IPS-18c (cell line): ENCODE results near the gene TENM4.

Source experiments
- H3K4me3 ChIP-seq: 2 replicates; pipeline ENCODE4 v1.7.0; 2013; ENCODE audit warnings: low read depth, mild to moderate bottlenecking, low read length, moderate library complexity; ENCODE audit not compliant: insufficient read depth
- H3K9me3 ChIP-seq: one replicate; pipeline ENCODE4 v1.6.1; 2013; ENCODE audit warnings: mild to moderate bottlenecking, low read length, moderate library complexity; ENCODE audit not compliant: control insufficient read depth, insufficient read depth

TENM4 gene

GRCh38 chr11:78772186-78772585 is 668.6 kb downstream of the TENM4 start:
- Histone ChIP-seq H3K4me3 (no peak overlapping the region), H3K9me3 (no peaks in the 10 kb centered on the region)

- Histone ChIP-seq H3K9me3 (no peaks in the 10 kb centered on the region), H3K4me3 (no peak overlapping the region)
Measured at GRCh38 chr11:78770931-78771330, 669.9 kb downstream of the TENM4 start.

- H3K9me3 ChIP-seq = no peaks in the 10 kb centered on the region
Measured at GRCh38 chr11:78768971-78769370, 671.9 kb downstream of the TENM4 start.

GRCh38 chr11:78768345-78768744 is 672.5 kb downstream of the TENM4 start:
- Histone ChIP-seq H3K4me3 (no peak overlapping the region), H3K9me3 (no peaks in the 10 kb centered on the region)

More at GRCh38 chr11:78768971-78769370, 671.9 kb downstream of the TENM4 start:
- H3K4me3 ChIP-seq = no peak overlapping the region

GRCh38 chr11:78767027-78767932 is 673.5 kb downstream of the TENM4 start:
- no peak overlapping the region for H3K4me3 ChIP-seq
- H3K9me3 ChIP-seq = no peaks in the 10 kb centered on the region

- Histone ChIP-seq H3K9me3 (no peaks in the 10 kb centered on the region), H3K4me3 (no peak overlapping the region)
Measured at GRCh38 chr11:78764946-78765345, 675.9 kb downstream of the TENM4 start.

- H3K4me3 ChIP-seq = no peak overlapping the region
Measured at GRCh38 chr11:78763664-78764063, 677.2 kb downstream of the TENM4 start.

GRCh38 chr11:78762105-78762504 is 678.7 kb downstream of the TENM4 start:
- Histone ChIP-seq H3K4me3 (no peak overlapping the region), H3K9me3 (no peaks in the 10 kb centered on the region)

More at GRCh38 chr11:78763664-78764063, 677.2 kb downstream of the TENM4 start:
- no peaks in the 10 kb centered on the region for H3K9me3 ChIP-seq

- Histone ChIP-seq H3K9me3 (no peaks in the 10 kb centered on the region), H3K4me3 (no peak overlapping the region)
Measured at GRCh38 chr11:78759071-78759470, 681.8 kb downstream of the TENM4 start.

- H3K4me3 ChIP-seq = no peak overlapping the region
Measured at GRCh38 chr11:78753297-78753696, 687.5 kb downstream of the TENM4 start.

GRCh38 chr11:78752494-78752893 is 688.3 kb downstream of the TENM4 start:
- Histone ChIP-seq H3K4me3 (no peak overlapping the region), H3K9me3 (no peaks in the 10 kb centered on the region)

More at GRCh38 chr11:78753297-78753696, 687.5 kb downstream of the TENM4 start:
- no peaks in the 10 kb centered on the region for H3K9me3 ChIP-seq

- Histone ChIP-seq H3K4me3 (no peak overlapping the region), H3K9me3 (no peaks in the 10 kb centered on the region)
Measured at GRCh38 chr11:78748918-78749690, 691.7 kb downstream of the TENM4 start.

- Histone ChIP-seq H3K4me3 (no peak overlapping the region), H3K9me3 (no peaks in the 10 kb centered on the region)
Measured at GRCh38 chr11:78744949-78745348, 695.9 kb downstream of the TENM4 start.

GRCh38 chr11:78744202-78744601 is 696.6 kb downstream of the TENM4 start:
- Histone ChIP-seq H3K4me3 (no peak overlapping the region), H3K9me3 (no peaks in the 10 kb centered on the region)

- no peak overlapping the region for H3K4me3 ChIP-seq
Measured at GRCh38 chr11:78742430-78742829, 698.4 kb downstream of the TENM4 start.

GRCh38 chr11:78741741-78742140 is 699.1 kb downstream of the TENM4 start:
- Histone ChIP-seq H3K9me3 (no peaks in the 10 kb centered on the region), H3K4me3 (no peak overlapping the region)

More at GRCh38 chr11:78742430-78742829, 698.4 kb downstream of the TENM4 start:
- no peaks in the 10 kb centered on the region for H3K9me3 ChIP-seq

- Histone ChIP-seq H3K9me3 (no peaks in the 10 kb centered on the region), H3K4me3 (no peak overlapping the region)
Measured at GRCh38 chr11:78740199-78741071, 700.4 kb downstream of the TENM4 start.
